Thymus (tissue), 11 donors: ENCODE results near the gene MED12. TPM values are rescaled to one million over a fixed set of nuclear protein-coding genes. Genes with fewer than 3 reads are reported as not detected.

Experiments used
- DNase-seq, 9 donors: peaks; one replicate each; pipeline ENCODE4 v3.0.0-alpha.2; 2013; ENCODE audit warnings: low spot score in 9 of 9, low read depth in 6 of 9, missing footprints in 1 of 9
- H3K27ac ChIP-seq, 2 donors: one replicate each; pipeline ENCODE4 v1.5.1; 2013; ENCODE audit warnings: control low read depth in 1 of 2, low read depth in 1 of 2, low read length in 1 of 2, mild to moderate bottlenecking in 1 of 2, moderate library complexity in 1 of 2
- H3K27me3 ChIP-seq, 2 donors: one replicate each; pipeline ENCODE4 v1.5.1; 2013; ENCODE audit warnings: low read length in 1 of 2; ENCODE audit not compliant: control insufficient read depth in 2 of 2, insufficient read depth in 1 of 2
- H3K36me3 ChIP-seq, 2 donors: one replicate each; pipeline ENCODE4 v1.5.1; 2013; ENCODE audit warnings: low read length in 1 of 2, mild to moderate bottlenecking in 1 of 2, moderate library complexity in 1 of 2; ENCODE audit not compliant: control insufficient read depth in 2 of 2, insufficient read depth in 2 of 2
- H3K4me1 ChIP-seq, 2 donors: one replicate each; pipeline ENCODE4 v1.5.1; 2013; ENCODE audit warnings: low read length in 2 of 2; ENCODE audit not compliant: control insufficient read depth in 2 of 2, insufficient read depth in 2 of 2
- H3K4me3 ChIP-seq, 2 donors: one replicate each; pipeline ENCODE4 v1.5.1; 2013; ENCODE audit warnings: low read length in 2 of 2, control low read depth in 1 of 2, mild to moderate bottlenecking in 1 of 2
- H3K9me3 ChIP-seq, 2 donors: one replicate each; pipeline ENCODE4 v1.5.1; 2013; ENCODE audit warnings: low read length in 1 of 2, mild to moderate bottlenecking in 1 of 2; ENCODE audit not compliant: control insufficient read depth in 2 of 2, insufficient read depth in 1 of 2
- WGBS: extraction: QIAGEN DNeasy Blood & Tissue Kit; methylation state at CpG from one replicate; pipeline ENCODE4 v1.1.7; 2013; 5-methylcytosine and 5-hydroxymethylcytosine counted together
- polyA plus RNA-seq: library from polyadenylated mRNA; stranded (reverse); fragments of 200-250 nt; gene quantifications from one replicate; pipeline ENCODE4 v1.2.3, GENCODE V29; 2013
- total RNA-seq: library from RNA; stranded (reverse); fragments of 120-200 nt; gene quantifications from one replicate; pipeline ENCODE4 v1.2.4, GENCODE V29; 2013
- donor health status: healthy.

MED12 gene
- total and polyA plus RNA-seq, 2 donors: 9.3 to 11.0 TPM

- H3K4me3 ChIP-seq: no peak overlapping the region
- WGBS: 72% methylated on average over 4 of the region's 4 CpGs
- no peaks in the 10 kb centered on the region for H3K9me3 ChIP-seq
- no peaks in the 10 kb centered on the region for H3K27me3 ChIP-seq
- H3K27ac ChIP-seq: peak overlapping the region in 1 of 2 donors; percentile 11
- H3K36me3 ChIP-seq: no peaks in the 10 kb centered on the region
- peaks cover 4 to 27% of the 10 kb centered on the region in 2 donors for H3K4me1 ChIP-seq
- DNase-seq: peak in 1 of 9 donors; percentile 22
Observed at GRCh38 chrX:71184803-71185495, 66.6 kb downstream of the MED12 start.

- Histone ChIP-seq H3K4me1 (peaks cover 0 to 2% of the 10 kb centered on the region in 2 donors), H3K27me3 (no peaks in the 10 kb centered on the region), H3K27ac (no peak overlapping the region), H3K9me3 (no peaks in the 10 kb centered on the region), H3K36me3 (no peaks in the 10 kb centered on the region), H3K4me3 (no peak overlapping the region)
- DNase-seq: no peak
Observed at GRCh38 chrX:71191248-71191647, 72.9 kb downstream of the MED12 start.

Other genes starting within 250 kb of the MED12 start
- gene TEX11, start 209.9 kb upstream of the MED12 start, total RNA-seq: 0.14 TPM
- gene TEX11, start 209.9 kb upstream of the MED12 start, polyA plus RNA-seq: 0.05 TPM
- gene SLC7A3, start 187.5 kb upstream of the MED12 start, total RNA-seq: 13.6 TPM
- 4.9 TPM for gene SLC7A3, start 187.5 kb upstream of the MED12 start, polyA plus RNA-seq
- 29.7 TPM for gene SNX12, start 50.3 kb upstream of the MED12 start, total RNA-seq
- 23.5 TPM for gene SNX12, start 50.3 kb upstream of the MED12 start, polyA plus RNA-seq
- 9.4 TPM for gene FOXO4, start 22.7 kb upstream of the MED12 start, total RNA-seq
- gene FOXO4, start 22.7 kb upstream of the MED12 start, polyA plus RNA-seq: 12.3 TPM
- 4.5 TPM for gene CXorf65, start 11.9 kb upstream of the MED12 start, total RNA-seq
- 40.8 TPM for gene CXorf65, start 11.9 kb upstream of the MED12 start, polyA plus RNA-seq
- gene IL2RG, start 7.0 kb upstream of the MED12 start, total RNA-seq: 91.6 TPM
- gene IL2RG, start 7.0 kb upstream of the MED12 start, polyA plus RNA-seq: 197 TPM
- gene NLGN3, start 26.2 kb downstream of the MED12 start, total RNA-seq: 0.19 TPM
- 1.5 TPM for gene NLGN3, start 26.2 kb downstream of the MED12 start, polyA plus RNA-seq
- gene GJB1, start 104.6 kb downstream of the MED12 start, total RNA-seq: not detected
- 0.11 TPM for gene GJB1, start 104.6 kb downstream of the MED12 start, polyA plus RNA-seq
- 11.0 TPM for gene ZMYM3, start 135.5 kb downstream of the MED12 start, total RNA-seq
- 12.1 TPM for gene ZMYM3, start 135.5 kb downstream of the MED12 start, polyA plus RNA-seq
- gene NONO, start 165.0 kb downstream of the MED12 start, total RNA-seq: 483 TPM
- gene NONO, start 165.0 kb downstream of the MED12 start, polyA plus RNA-seq: 170 TPM
- gene ITGB1BP2, start 183.2 kb downstream of the MED12 start, total RNA-seq: 1.4 TPM
- gene ITGB1BP2, start 183.2 kb downstream of the MED12 start, polyA plus RNA-seq: 5.7 TPM
- 22.9 TPM for gene TAF1, start 247.8 kb downstream of the MED12 start, total RNA-seq
- 14.6 TPM for gene TAF1, start 247.8 kb downstream of the MED12 start, polyA plus RNA-seq